ENCODE data around the gene WDR49.

The WDR49 gene

GRCh38 chr3:167653760-167654159, at the start of gene WDR49:
Gene WDR49 (minus strand): TSS chr3:167653942. CDS start chr3:167653425, 517 bp downstream.
- in situ Hi-C loops (cut with MboI; ENCODE audit: low sequenced_read_pairs): no loop called here

GRCh38 chr3:167700926-167701325, 47.2 kb upstream of the WDR49 start:
- in situ Hi-C loops (cut with MboI; ENCODE audit: low sequenced_read_pairs): no loop called here

- in situ Hi-C loops (cut with MboI; ENCODE audit: low sequenced_read_pairs): no loop called here
Measured at GRCh38 chr3:167700046-167700445, 46.3 kb upstream of the WDR49 start.

GRCh38 chr3:167694121-167694520, 40.4 kb upstream of the WDR49 start:
- in situ Hi-C loops (cut with MboI; ENCODE audit: low sequenced_read_pairs): no loop called here

GRCh38 chr3:167691366-167691765, 37.6 kb upstream of the WDR49 start:
- in situ Hi-C loops (cut with MboI; ENCODE audit: low sequenced_read_pairs): no loop called here

GRCh38 chr3:167684388-167684993, 30.7 kb upstream of the WDR49 start:
- in situ Hi-C loops (cut with MboI; ENCODE audit: low sequenced_read_pairs): no loop called here

- in situ Hi-C loops (cut with MboI; ENCODE audit: low sequenced_read_pairs): no loop called here
Measured at GRCh38 chr3:167679526-167679925, 25.8 kb upstream of the WDR49 start.

GRCh38 chr3:167675848-167676247, 22.1 kb upstream of the WDR49 start:
- in situ Hi-C loops (cut with MboI; ENCODE audit: low sequenced_read_pairs): no loop called here

GRCh38 chr3:167673221-167673620, 19.5 kb upstream of the WDR49 start:
- in situ Hi-C loops (cut with MboI; ENCODE audit: low sequenced_read_pairs): no loop called here

- in situ Hi-C loops (cut with MboI; ENCODE audit: low sequenced_read_pairs): no loop called here
Measured at GRCh38 chr3:167671878-167672427, 18.2 kb upstream of the WDR49 start.

GRCh38 chr3:167669699-167670098, 16.0 kb upstream of the WDR49 start:
- in situ Hi-C loops (cut with MboI; ENCODE audit: low sequenced_read_pairs): no loop called here

GRCh38 chr3:167668651-167669050, 14.9 kb upstream of the WDR49 start:
- in situ Hi-C loops (cut with MboI; ENCODE audit: low sequenced_read_pairs): no loop called here

- in situ Hi-C loops (cut with MboI; ENCODE audit: low sequenced_read_pairs): no loop called here
Measured at GRCh38 chr3:167666563-167666962, 12.8 kb upstream of the WDR49 start.

GRCh38 chr3:167662919-167663400, 9.2 kb upstream of the WDR49 start:
- in situ Hi-C loops (cut with MboI; ENCODE audit: low sequenced_read_pairs): no loop called here

- in situ Hi-C loops (cut with MboI; ENCODE audit: low sequenced_read_pairs): no loop called here
Measured at GRCh38 chr3:167657684-167658225, 4.0 kb upstream of the WDR49 start.

GRCh38 chr3:167656821-167657220, 3.1 kb upstream of the WDR49 start:
- in situ Hi-C loops (cut with MboI; ENCODE audit: low sequenced_read_pairs): no loop called here

GRCh38 chr3:167653155-167653554, 587 bp downstream of the WDR49 start:
- in situ Hi-C loops (cut with MboI; ENCODE audit: low sequenced_read_pairs): no loop called here

- in situ Hi-C loops (cut with MboI; ENCODE audit: low sequenced_read_pairs): no loop called here
Measured at GRCh38 chr3:167651826-167652225, 1.9 kb downstream of the WDR49 start.

GRCh38 chr3:167650459-167650858, 3.3 kb downstream of the WDR49 start:
- in situ Hi-C loops (cut with MboI; ENCODE audit: low sequenced_read_pairs): no loop called here

GRCh38 chr3:167649746-167650145, 4.0 kb downstream of the WDR49 start:
- in situ Hi-C loops (cut with MboI; ENCODE audit: low sequenced_read_pairs): no loop called here

GRCh38 chr3:167644611-167645010, 9.1 kb downstream of the WDR49 start:
- in situ Hi-C loops (cut with MboI; ENCODE audit: low sequenced_read_pairs): no loop called here

- in situ Hi-C loops (cut with MboI; ENCODE audit: low sequenced_read_pairs): no loop called here
Measured at GRCh38 chr3:167631471-167631870, 22.3 kb downstream of the WDR49 start.

- in situ Hi-C loops (cut with MboI; ENCODE audit: low sequenced_read_pairs): no loop called here
Measured at GRCh38 chr3:167626490-167626889, 27.3 kb downstream of the WDR49 start.

Data from HL-60/S4 treated with retinoic acid at 250 ng/mL for 4 days and 3 days (cell line).